GM20431 (cell line): Measurements from ENCODE around the gene KIAA0513.

Experiments used
- in situ Hi-C: fragments of 300-500 bp; cut with MseI, MboI; formaldehyde crosslinking; loops from one replicate; pipeline ENCODE4 v1.15.0; 2020; ENCODE audit warnings: low sequenced_read_pairs; ENCODE audit not compliant: unreplicated experiment

Gene KIAA0513

DNA sequence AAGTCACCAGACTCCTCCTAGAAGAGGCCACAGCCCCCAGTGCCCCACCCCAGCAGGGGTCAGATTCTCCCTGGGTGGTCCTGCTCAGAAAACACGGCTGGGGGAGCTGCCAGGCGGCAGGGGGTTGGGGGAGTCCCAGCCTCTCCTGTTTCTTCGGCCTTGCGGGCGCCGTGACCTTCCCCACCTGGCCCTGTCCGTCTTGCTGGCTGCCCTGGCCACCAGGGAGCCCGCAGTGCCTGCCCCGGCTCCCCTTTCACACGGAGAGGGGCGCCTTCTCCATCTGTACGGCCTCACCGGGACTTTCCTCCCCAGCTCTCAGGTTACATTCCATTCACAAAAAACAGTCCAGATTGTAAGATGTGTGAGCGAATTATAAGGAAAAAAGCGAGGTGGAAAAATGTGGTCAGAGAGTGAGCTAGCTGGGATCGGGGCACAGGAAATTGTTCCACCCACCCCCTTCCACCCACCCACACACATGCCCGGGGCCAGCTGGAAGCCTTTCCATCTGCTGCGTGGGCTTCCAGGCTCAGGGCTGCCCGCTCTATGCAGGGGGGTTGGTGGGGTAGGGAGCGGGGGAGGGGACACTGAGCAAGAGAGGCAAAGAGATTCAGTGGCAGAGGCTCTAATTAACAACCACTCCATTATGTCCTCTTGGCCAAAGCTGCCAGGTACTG lies 99.2 kb downstream of the KIAA0513 start:
- in situ Hi-C loops, result no loop called here

DNA sequence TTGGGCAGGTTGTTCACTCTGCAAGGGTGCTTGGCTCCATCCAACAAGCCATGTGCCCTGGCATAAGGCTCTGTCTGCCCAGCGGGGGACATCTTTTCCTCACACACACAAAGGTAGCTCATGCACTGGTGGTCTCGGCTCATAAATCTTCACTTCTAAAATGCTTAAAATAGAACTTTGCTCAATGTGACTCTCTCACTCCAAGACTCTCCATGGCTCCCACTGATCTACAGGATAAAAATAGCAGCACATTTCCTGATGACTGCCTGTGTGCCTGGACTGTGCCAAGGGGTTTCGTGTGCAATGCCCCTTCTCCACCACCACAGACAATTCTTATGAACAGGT lies 99.8 kb downstream of the KIAA0513 start:
- in situ Hi-C loops, result no loop called here

DNA sequence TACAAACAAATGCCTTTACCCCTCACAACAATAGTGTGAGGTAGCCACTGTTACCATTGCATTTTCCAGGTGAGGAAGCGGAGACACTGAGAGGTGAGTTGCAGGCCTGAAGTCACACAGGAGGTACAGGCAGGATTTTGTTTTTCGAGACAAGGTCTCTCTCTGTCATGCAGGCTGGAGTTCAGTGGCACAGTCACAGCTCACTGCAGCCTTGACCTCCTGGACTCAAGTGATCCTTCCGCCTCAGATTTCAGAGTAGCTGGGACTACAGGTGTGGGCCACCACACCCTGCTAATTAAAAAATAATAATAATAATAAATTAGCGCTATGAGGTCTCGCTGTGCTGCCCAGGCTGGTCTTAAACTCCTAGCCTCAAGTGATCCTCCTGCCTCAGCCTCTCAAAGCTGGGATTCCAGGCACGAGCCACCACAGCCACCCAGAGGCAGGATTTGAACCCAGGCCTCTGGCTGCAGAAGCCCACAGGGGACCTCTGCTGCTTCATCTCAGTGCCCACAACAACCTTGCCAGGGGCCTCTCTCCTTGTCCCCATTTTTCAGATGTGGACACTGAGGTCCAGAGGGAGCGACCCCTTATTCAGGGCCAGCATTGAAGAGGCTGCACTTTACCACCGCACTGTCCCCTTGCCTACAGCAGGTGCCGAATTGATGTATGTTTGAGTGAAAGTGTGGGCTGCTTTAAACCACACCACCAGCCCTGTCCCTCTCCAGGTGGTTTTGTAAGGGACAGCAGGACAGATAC lies 100.7 kb downstream of the KIAA0513 start:
- in situ Hi-C loops, result no loop called here

DNA sequence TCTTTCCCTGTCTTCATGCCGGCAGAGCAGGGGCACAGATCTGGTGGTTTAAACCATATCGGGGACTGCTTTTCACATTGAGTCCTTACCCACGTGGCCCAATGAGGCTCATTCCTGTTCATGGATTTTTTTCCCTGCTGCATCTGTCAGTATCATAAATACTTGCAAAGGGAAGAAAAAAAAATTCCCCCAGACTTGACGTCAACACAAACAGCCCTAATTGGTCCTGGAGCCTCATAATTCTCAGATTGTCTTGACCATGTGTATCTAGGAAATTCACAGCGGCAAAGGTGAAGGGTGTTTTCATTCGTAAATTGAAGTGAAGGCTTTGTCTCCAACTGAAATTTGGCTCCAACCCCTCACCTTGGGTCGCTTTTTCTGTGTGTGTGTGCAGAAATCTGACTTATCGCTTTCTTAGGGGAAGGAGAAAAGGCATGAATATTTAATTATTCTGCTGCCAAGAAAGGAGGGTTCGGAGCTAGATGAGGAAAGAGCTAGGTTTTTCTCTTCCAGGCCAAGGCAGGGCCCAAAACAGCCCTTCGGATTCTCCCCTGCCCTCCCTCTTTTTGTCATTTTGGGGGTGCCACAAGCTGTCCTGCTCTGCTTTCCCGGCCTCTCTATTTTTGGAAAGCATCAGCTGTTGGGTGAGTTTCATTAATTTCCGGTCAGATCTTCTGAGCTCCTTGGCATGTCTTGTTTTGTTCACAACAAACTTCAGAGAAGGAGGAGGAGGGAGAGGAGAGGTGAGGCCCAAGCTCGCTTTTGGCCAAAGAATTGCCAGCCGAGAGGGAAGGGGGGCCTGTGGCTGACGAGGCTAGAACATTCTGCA lies 102.5 kb downstream of the KIAA0513 start:
- in situ Hi-C loops, result no loop called here

DNA sequence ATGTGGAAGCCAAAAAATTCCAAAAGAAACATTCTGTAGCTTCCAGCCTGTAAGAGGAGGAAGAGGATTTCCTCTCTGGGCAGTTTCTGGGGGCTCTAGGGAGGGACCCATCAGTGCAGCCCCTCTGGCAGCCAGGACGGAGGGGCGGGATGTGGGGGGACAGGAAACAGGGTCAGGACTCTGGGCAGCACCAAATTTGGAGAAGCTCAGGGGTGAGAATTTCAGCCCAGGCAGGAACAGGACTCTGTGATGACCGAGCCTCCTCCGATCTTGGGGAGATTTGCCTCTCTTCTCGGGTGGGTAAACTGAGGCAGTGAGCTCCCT lies 103.1 kb downstream of the KIAA0513 start:
- in situ Hi-C loops, result no loop called here

DNA sequence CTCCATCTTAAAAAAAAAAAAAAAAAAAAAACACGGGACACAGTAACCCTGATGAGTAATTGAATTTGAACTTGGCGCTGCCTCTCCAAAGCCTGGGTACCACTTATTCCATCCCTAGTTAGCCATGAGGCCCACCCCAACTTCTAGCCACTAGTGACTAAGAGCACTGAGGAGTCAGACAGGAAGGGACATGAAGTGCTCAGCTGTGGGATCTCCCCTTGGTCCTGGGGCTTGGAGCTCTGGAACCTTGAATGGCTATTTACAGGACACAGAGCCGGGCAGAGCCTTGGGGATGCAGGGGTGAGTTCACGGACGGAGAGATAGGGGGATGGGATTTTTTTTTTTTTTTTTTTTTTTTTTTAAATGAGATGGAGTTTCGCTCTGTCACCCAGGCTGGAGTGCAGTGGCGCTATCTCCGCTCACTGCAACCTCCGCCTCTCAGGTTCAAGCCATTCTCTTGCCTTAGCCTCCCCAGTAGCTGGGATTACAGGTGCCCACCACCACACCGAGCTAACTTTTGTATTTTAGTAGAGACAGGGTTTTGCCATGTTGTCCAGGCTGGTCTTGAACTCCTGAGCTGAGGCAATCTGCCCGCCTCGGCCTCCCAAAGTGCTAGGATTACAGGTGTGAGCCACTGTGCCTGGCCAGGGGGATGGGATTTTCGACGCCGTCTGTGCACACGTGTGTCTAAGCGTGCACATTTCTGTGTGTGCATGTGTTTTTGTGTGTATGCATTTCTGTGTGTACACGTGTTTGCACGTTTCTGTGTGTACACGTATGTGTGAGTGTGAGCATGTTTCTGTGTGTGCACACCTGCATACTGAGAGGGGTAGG lies 105.1 kb downstream of the KIAA0513 start:
- in situ Hi-C loops, result no loop called here

DNA sequence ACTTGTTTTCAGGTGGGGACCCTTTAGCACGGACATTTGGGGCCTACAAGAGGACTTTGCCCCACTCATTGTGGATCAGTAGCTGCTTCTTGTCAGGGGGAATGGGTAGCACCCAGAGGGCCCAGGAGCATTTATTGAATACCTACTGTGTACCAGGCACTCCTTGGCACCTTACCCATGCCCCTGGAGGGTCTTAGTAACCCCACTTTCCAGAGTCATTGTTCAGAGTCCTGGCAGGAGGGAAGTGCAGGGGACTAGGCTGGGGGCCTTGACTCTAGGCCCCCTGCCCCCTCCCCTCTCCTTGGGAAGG lies 105.7 kb downstream of the KIAA0513 start:
- in situ Hi-C loops, result no loop called here

DNA sequence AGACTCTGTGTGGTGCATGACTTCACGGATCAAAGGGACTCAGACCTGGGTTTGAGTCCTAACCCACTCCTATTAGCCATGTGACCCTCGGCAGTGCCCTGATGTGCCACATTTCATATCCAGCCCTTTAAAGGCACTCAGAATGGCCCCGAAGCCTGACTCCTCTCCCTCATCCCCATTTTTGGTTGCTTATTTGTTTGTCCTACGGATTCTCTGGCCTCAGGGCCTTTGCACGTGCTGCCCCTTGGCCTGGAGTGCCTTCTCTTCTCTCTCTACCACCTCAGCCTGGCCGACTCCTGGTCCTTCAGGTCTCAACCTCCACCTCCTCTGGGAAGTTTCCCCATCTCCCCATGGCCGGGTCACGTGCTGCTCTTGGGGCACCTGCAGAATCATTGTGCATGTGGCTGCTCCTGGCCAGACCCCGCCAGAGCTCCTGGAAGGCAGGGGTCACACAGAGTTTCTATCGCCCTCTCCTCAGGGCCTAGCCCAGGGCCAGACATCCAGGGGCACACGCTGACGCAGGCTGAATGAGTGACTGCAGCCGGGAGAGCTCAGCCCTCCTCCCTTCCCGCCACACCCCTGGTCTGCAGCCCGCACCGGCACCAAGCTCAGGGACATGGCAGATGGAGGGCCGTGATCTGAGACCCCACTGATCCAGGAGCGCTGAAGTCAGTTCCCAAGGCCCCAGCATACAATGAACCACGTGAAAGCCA lies 106.6 kb downstream of the KIAA0513 start:
- in situ Hi-C loops, result no loop called here

DNA sequence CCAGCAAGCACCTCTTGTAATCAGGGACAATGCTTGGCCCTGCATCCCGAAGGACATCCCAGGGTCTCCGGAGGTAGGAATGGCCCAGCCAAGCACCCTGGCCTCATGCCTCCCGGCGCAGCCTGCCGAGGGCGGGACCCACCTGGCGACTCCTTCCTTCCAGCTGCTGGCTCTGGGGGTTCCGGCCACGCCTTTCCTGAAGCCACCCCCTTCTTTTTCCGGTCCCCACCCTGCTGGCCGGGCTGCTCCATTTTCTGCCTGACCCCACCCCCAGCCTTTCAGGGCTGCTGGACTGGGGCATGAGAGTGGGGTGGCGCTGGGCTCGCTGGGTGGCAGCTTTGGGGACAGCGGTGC lies 107.2 kb downstream of the KIAA0513 start:
- in situ Hi-C loops, result no loop called here

DNA sequence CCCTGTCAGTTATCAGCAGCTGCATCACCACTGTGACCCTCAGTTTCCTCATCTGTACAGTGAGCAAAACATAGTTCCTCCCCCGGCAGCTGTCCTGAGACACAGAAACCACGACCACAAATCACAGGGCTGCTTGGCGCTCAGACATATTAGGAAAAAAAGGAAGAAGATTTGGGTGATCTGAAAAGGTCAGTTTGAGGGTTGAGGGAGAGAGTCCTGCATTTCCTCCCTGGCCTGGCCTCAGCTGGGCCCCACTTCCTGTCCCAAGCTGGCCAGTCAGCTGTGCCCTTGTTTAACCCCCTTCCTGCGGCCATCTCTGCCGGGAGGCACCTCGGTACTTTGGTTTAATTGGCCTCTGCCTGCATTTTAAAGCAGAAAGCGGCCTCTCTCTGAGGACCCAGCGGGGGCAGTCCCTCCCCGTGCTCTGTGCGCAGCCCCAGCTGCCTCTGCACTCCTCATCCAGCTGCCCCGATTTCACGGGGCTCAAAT lies 108.7 kb downstream of the KIAA0513 start:
- in situ Hi-C loops, result no loop called here

DNA sequence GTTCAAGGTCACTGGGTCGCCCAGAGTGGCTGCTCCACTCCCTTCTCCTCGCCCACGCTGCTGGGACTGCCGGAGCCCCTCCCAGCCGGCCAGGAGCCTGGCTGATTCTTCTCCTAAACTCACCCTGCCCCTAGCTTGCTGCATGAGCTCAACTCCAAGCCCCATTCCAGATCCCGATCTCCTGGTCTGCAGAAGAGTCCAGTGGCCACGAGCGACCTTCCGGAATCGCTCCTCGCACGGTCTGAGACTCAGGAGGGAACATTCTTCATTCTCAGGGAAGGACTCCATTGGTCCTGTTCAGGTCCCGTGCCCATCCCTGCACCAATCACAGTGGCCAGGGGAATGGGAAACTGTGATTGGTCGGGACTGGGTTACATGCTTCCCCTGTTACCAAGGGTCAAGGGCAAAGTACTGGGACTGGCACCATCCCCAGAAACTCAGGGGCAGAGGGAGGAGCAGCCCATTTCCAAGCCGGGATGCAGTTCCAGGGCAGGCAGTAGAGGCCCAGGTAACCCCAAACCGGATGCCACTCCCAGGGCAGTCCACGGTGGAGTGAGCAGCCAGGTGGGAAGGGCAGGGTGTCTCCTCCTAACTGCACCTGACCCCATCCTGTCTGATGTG lies 109.2 kb downstream of the KIAA0513 start:
- in situ Hi-C loops, result no loop called here

DNA sequence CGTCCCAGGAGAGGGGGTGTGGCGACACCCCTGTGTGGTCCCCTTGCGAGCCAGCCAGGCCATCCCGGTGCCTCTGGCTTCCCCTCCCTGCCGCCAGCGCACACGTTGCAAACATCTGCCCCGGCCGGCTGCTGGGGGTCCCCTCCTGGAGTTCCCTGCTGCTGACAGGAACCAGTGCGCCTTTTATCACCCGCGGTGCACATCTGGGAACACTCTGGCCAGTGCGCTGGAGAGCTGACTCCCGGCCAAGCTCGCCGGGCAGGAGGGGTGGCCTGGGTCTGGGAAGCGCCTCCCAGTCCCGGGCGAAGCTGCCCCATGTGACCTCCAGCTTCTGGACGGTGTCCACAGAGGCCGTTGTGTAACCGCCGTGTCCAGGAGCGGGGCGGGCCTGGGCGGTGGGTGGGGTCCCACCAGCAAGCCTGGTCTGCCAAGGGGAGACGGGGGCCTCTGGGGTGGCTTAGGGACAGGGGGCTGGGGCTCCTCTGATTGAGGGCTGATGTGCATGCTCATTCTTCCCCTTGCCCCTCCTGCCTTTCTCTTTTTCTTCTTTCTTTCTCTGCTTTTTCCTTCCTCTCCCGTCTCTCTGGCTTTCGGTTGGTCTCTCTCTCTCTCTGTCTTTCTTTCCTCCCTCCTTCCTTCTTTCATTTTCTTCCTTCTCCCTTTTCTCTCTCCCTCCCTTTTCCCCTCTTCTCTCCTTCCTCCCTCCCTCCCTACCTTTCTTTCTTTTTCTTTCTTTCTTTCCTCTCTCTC lies 109.9 kb downstream of the KIAA0513 start:
- in situ Hi-C loops, result no loop called here

DNA sequence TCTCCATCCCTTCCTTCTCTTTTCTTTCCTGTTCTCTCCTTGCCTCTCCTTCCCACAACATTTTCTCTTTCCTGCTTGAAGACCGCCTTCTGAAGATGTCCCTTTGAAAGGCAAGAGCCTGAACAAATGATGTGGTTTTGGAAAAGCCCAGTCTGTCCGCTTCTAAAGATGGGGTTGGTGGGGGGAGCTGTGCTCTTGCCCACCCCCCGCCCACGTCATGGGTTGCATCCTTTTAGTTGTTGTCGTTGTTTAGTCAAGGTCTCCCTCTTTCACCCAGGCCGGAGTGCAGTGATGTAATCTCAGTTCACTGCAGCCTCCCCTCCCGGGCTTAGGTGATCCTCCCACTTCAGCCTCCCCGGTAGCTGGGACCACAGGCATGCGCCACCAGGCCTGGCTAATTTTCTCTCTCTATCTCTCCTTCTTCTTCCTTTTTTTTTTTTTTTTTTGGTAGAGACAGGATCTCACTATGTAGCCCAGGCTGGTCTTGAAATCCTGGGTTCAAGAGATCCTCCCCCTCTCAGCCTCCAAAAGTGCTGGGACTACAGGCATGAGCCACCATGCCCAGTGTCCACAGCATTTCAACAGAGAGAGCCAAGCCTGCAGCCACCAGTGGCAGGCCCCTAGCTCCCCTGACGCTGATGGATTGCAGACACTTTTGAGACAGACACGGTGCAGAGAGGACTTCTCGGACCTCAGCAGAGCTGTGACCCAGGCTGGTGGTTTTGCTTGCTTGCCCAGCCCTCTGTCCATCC lies 110.7 kb downstream of the KIAA0513 start:
- in situ Hi-C loops, result no loop called here

DNA sequence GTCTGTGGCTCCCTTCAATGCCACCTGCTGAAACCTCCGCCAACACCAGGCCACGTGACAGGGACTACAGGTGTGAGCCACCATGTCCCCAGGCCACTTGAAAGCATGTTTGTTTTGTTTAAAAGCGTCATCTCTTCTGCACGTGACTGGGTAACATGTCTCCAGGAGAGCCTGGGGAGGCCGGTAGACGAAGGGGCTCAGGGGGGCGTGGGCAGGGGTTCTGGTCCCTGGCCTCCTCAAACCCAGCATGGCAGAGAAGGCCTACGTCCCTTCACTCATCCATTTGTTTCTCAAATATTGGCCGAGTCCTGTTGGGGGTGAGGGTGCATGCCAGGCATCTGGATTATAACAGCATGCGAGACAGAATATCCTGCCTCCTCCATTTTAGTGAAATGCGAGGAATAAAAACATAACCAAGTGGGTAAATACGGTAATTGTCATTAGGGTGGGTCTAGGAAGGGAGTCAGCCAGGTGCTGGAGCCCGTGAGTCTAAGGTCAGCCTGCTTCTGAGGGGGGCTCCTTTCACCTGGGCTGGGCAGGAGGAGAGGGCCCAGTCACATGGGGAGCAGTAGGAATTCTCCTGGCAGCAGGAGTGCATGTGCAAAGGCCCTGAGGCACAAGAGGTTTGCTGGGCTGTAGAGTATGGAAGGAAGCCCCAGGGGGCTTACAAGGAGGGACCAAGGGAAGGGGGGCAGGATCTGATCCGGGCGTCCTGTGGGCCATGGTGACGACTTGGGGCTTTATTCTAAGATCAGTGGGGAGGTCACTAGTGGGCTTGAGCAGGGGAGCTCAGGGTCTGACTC lies 111.4 kb downstream of the KIAA0513 start:
- in situ Hi-C loops, result no loop called here

DNA sequence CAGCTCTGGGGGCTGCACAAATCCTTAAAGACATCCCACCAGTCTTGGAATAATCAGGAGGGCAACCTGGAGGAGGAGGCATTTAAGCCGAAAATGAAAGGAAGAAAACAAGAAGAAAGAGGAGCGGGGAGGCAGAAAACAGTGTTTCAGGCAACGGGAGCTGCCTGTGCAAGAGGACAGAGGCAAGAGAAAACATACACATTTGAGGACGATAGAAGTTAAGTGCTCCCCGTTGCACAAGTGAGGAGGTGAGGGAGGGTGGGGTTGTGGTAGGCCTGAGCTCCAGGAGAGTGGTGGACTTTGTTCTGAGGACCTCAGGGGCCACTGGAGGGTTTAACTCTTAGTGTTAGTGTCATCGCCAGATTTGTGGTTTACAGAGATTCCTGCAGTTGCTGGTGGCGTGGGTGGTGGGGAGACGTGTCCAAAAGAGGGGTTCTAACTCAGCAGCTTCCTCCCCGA lies 112.3 kb downstream of the KIAA0513 start:
- in situ Hi-C loops, result no loop called here

DNA sequence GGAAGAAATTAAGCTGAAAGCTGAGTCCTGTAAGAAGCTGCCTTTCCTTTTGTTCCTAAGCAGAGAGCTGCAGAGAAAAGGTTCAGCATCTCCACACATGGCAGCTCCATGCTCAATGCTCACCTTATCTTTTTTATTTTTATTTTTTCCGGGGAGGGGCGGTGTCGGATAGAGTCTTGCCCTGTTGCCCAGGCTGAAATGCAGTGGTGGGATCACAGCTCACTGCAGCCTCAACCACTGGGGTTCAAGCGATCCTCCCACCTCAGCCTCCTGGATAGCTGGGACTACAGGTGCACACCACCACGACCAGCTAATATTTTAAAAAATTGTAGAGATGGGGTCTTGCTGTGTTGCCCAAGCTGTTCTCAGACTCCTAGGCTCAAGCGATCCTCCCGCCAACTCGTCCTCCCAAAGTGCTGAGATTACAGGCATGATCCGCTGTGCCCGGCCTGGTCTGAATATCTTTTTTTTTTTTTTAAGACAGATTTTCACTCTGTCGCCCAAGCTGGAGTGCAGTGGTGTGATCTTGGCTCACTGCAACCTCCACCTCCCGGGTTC lies 112.9 kb downstream of the KIAA0513 start:
- in situ Hi-C loops, result no loop called here
